ENCODE measurements around the gene GNB1.

GRCh38 chr1:1924386-1924785 lies 33.5 kb upstream of the GNB1 start:
- TF ChIP-seq CTCF (IDR thresholded peaks at IDR 0.05; ENCODE audit: poor library complexity) (no peak), EZH2phosphoT487 (IDR thresholded peaks at IDR 0.05; ENCODE audit: low read depth, severe bottlenecking, unreplicated experiment) (no peak), EZH2 (IDR thresholded peaks at IDR 0.05; ENCODE audit: borderline replicate concordance) (no peak)
